GM19025 (cell line): ENCODE measurements around the gene AADAT.
A peak's percentile ranks its signal among the peaks of the same experiment; 100 is the strongest.
"Not testable (repeated sequence)": the region's sequence is repeated elsewhere in the genome, so short reads cannot be mapped to it uniquely, and the experiment has no call there.

Experiments used
- ATAC-seq: cut with Tn5 transposase; IDR thresholded peaks from one replicate; pipeline ENCODE4 v1.9.1; 2021; ENCODE audit warnings: mild to moderate bottlenecking, low read depth, moderate library complexity; ENCODE audit not compliant: unreplicated experiment

AADAT gene

DNA sequence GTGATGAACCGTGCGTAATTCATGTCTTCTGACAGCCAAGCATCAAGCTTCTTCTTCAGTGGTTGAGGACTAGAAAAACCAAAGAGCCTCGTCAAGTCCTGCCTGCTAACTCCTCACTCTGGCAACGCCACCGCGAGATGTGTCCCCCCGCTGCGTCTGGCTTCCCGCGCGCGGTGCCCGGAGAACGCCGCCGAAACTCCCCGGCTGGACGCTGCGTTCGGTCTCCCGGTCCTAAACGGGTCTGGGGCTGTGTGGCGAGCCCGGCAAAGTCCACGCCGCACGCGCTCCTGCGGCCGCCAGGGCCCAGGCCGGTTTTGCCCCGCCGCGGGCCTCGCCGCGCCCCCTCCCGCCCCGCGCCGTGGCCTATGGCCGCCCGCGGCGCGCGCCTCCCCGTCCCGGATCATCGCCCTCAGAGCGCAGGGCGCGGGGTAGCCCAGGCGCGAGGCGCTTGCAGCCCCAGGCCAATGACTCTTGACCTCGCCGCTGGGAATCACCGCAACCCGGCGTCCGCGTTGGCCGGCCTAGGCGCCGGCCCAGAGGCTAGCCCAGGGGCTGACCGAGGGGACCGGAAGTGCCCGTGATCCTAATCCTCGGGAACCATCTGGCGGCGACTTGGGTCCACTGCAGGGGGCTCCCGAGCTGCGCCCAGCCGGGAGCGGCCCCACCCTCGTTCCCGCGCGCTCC is at the start of gene AADAT:
Gene AADAT (minus strand): TSS at position 289 of the 684 bp plus-strand sequence. CDS start 266 bp downstream, at position 23.
- ATAC-seq = no peak

DNA sequence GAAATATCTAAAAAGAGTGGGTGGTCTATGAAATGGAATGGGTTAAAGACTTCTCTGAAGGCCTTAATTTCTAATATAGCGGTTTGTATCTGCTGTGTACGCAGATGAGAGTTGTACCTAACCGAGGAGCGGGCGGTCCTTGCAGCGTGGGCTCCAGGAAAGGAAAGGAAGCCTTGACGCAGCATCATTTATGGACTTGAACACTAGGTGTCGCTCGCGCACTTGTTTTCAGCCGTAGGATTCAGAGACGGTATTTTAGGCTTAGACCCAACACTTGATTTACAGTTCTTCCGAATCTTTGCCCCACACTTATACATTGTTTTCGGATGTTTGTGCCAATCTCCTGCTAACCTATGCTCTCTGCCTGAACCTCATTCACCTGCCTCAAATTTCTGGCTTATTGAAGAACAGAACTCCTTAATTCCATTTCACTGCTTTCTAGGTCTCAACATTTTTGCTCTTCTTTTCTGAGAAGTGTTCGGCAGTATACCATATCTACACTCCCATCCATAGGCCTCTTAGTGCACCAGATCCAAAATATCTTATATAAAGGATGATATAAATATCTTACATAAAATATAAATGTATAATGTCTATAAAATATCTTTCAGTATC is 48.9 kb upstream of the AADAT start:
- peak; percentile 94 for ATAC-seq

DNA sequence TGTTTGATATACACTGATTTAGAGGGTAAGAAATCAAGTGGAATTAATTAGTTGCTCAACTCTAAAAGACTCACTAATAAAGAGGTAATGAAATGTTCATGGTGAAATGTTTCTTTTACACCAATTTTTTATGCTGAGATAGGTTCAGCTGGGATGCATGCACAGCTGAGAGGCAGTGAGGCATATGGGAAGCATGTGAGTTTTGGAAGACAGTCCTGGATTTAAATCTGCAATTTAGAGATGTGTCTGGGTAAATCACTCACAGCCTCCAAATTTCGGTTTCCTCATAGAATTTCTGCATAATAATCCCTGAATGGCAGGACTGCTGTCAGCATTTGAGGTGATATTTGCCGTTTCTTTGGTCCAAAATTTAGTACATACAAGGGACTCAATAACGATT is 48.2 kb upstream of the AADAT start:
- ATAC-seq = no peak

- no peak for ATAC-seq
Measured at GRCh38 chr4:170137466-170137865, 47.7 kb upstream of the AADAT start.

DNA sequence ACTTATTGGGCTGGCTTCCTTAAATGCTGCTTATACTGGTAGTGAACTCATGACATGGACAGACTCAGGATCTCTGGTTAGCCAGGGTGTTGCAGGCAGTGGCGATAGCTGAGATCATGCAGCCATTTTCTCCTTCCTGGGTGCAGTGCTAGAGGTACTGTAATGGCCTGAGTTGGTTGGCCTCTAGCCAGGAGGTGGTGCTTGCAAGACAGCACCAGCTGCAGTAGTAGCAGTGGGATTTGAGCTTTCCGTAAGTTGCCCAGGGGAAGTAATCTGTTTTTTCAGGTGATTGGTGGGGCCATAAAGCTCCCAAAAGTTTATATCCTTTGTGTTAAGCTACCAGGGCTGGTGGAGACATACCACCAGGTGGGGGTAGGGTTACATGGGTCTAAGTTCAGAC is 45.1 kb upstream of the AADAT start:
- no peak for ATAC-seq

DNA sequence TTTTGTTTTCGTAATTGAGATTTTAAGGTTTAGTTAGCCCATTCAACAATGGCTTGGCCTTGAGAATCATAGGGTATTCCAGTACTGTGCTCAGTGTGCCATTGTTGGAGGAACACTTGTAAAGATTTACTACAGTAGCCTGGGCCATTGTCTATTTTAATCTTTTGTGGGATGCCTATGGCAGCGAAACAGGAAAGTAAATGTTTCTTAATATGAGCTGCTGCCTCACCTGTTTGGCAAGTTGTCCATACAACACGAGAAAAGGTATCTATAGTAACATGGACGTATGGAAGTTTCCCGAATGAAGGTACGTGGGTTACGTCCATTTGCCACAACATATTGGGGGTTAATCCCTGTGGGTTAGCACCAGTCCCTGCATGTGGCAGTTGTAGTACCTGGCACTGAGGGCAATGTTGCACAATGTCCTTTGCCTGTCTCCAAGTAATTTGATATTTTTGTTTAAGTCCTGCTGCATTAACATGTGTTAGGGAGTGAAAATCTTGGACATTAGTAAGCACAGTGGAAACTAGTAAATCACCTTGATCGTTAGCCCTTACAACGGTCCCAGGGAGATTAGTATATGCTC is 38.6 kb upstream of the AADAT start:
- ATAC-seq = no peak

GRCh38 chr4:170127758-170128157 is 38.0 kb upstream of the AADAT start:
- ATAC-seq = no peak

GRCh38 chr4:170124406-170124805 is 34.6 kb upstream of the AADAT start:
- ATAC-seq = no peak

DNA sequence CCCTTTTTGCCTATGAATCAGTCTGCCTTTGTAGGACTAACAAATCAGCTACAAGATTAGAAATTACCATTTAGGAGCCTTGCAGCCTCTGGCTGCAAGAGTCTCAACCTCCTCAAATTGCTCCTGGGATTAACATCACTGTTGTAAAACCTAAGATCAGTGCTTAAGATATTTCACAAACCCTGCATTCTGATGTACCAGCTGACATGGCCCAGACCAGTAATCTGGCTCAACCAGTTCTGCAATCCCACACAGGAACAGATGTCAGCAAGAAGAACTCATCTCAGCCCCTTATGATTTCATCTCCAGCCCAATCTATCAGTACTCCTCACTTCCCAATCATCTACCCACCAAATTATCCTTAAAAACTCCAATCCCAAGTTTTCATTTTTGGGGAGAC is 32.5 kb upstream of the AADAT start:
- no peak for ATAC-seq

- no peak for ATAC-seq
Measured at GRCh38 chr4:170114636-170115035, 24.9 kb upstream of the AADAT start.

- not testable (repeated sequence) for ATAC-seq
Measured at GRCh38 chr4:170114183-170114582, 24.4 kb upstream of the AADAT start.

DNA sequence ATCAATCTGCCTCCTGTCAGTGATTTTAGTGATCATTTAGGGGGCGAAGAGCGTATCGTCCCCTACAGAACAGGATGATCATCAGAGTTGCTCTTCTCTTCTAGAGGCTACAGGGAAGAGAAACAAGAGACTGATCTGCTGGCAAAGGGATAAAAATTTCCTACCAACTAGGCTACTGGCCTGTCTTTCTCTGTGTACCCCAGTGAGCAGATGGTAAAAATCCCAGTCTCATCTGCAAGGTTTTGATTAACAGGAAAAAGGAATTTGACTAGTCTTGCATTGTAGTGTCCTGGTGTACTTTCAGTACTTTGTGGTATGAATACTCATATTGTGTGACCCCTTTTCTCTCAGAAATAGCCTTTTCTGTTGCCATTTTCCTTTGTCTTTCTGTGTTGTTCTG is 21.8 kb upstream of the AADAT start:
- ATAC-seq = no peak

GRCh38 chr4:170111085-170111484 is 21.3 kb upstream of the AADAT start:
- no peak for ATAC-seq

GRCh38 chr4:170110285-170110672 is 20.5 kb upstream of the AADAT start:
- no peak for ATAC-seq

DNA sequence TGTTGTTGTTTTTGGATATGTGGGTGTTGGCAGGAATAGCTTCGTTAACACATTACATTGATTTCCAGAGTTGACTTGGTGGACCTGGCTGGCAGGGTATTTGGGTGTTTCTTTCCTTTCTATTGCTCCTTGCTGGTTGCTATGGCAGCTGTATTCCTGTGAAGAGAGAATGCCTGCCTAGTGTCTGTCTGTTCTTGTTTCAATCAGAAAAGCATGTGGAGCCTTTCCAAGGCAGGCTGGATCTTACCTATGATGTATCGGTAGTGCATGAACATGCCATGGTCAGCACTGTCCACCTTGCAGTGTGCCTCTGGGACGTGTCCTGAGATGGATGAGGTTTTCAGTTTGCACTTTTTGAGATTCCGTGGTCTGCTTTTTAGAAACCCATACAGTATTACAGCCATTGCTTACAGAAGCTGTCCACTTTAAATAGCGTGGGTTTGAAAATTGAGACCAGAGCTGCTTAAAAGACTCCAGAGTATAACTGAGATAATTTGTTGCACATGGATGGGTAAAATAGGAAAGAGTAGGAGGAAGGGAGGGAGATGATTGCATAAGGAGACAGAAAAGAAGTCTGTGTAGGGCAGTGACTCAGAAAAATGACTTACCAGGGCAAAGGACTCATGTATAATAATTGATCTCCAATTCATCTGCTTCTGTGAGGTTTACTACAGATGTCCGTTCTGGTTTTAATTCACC is 20.0 kb upstream of the AADAT start:
- ATAC-seq = no peak

DNA sequence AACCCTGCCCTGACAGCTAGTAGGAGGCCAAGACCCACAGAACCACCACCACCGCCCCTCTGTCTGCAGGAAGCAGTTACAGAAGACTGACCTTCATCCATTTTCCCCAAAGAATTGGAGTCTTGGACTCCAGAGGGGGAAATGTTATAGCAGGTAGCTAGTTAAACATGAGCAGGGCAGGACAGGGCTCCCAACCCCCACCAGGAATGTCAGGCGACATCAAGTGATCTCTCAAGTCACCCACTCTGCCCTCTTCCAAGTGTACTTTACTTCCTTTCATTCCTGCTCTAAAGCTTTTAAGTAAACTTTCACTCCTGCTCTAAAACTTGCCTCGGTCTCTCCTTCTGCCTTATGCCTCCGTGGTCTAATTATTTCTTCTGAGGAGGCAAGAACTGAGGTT is 17.1 kb upstream of the AADAT start:
- ATAC-seq = no peak

GRCh38 chr4:170102426-170102825 is 12.7 kb upstream of the AADAT start:
- ATAC-seq = no peak

DNA sequence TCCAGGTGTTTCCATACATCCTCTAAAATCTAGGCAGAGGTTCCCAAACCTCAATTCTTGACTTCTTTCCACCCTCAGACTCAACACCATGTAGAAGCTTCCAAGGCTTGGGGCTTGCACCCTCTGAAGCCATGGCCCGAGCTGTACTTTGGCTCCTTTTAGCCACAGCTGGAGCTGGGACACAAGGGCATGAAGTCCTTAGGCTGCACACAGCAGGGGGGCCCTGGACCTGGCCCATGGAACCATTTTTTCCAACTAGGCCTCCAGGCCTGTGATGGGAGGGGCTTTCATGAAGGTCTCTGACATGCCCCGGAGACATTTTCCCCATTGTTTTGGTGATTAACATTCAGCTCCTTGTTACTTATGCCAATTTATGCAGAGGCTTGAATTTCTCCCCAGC is 8.4 kb upstream of the AADAT start:
- not testable (repeated sequence) for ATAC-seq

DNA sequence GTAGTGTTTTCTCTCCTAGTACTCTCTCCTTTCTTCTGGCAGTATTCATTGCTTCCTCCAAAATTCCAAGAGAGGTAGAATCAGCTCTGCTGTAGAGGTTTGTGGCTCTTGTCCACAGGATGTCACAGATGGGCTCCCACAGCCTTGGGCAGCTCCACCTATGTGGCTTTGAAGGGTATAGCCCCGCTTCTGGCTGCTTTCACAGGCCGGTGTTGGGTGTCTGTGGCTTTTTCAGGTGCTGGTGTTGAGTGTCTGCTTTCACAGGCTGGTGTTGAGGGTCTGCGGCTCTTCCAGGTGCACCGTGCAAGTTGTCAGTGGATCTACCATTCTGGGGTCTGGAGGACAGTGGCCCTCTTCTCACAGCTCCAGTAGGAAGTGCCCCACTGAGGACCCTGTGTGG is 7.9 kb upstream of the AADAT start:
- no peak for ATAC-seq

- ATAC-seq = no peak
Measured at GRCh38 chr4:170093973-170094535, 4.3 kb upstream of the AADAT start.

GRCh38 chr4:170091069-170091696 is 1.4 kb upstream of the AADAT start:
- no peak for ATAC-seq
